AG09319 (cell line): ENCODE data around the gene CHMP1A.
A peak's percentile ranks its signal among the peaks of the same experiment; 100 is the strongest.
"Not testable (repeated sequence)": the region's sequence is repeated elsewhere in the genome, so short reads cannot be mapped to it uniquely, and the experiment has no call there.

Experiments
- DNase-seq: peaks from one replicate; pipeline ENCODE4 v3.0.0-alpha.2; 2010; ENCODE audit warnings: low read depth; ENCODE audit errors: extremely low read depth
- CTCF ChIP-seq: IDR thresholded peaks from 2 replicates; pipeline ENCODE4 v1.5.1; 2011; ENCODE audit warnings: low read depth, mild to moderate bottlenecking, inconsistent platforms, low read length, moderate library complexity

The CHMP1A gene

GRCh38 chr16:89690392-89690901 lies 32.9 kb upstream of the CHMP1A start:
- no peak for TF ChIP-seq CTCF
- DNase-seq = no peak

- not testable (repeated sequence) for DNase-seq
Measured at GRCh38 chr16:89689621-89690020, 32.1 kb upstream of the CHMP1A start.

GRCh38 chr16:89689142-89689541 lies 31.6 kb upstream of the CHMP1A start:
- TF ChIP-seq CTCF = no peak
- no peak for DNase-seq

GRCh38 chr16:89688395-89688794 lies 30.9 kb upstream of the CHMP1A start:
- DNase-seq = no peak

GRCh38 chr16:89687092-89687940 lies 29.8 kb upstream of the CHMP1A start:
- no peak for DNase-seq
- no peak for TF ChIP-seq CTCF

More at GRCh38 chr16:89688395-89688794, 30.9 kb upstream of the CHMP1A start:
- TF ChIP-seq CTCF = no peak

- DNase-seq = peak; percentile 61
- no peak for TF ChIP-seq CTCF
Measured at GRCh38 chr16:89686520-89687091, 29.1 kb upstream of the CHMP1A start, which contains the start of gene CDK10. Gene CDK10, plus strand, starts transcription at chr16:89686689. Its CDS starts 22 bp downstream, at chr16:89686711.

GRCh38 chr16:89685916-89686315 lies 28.4 kb upstream of the CHMP1A start:
- no peak for TF ChIP-seq CTCF
- no peak for DNase-seq
